Measurements from ENCODE around the gene TBC1D7. TPM values are rescaled to one million over a fixed set of nuclear protein-coding genes. Genes with fewer than 3 reads are reported as not detected.

Gene TBC1D7
- total RNA-seq, 6 donors from 2014 or later: 8.1 to 32.5 (median 14.3) TPM

DNA sequence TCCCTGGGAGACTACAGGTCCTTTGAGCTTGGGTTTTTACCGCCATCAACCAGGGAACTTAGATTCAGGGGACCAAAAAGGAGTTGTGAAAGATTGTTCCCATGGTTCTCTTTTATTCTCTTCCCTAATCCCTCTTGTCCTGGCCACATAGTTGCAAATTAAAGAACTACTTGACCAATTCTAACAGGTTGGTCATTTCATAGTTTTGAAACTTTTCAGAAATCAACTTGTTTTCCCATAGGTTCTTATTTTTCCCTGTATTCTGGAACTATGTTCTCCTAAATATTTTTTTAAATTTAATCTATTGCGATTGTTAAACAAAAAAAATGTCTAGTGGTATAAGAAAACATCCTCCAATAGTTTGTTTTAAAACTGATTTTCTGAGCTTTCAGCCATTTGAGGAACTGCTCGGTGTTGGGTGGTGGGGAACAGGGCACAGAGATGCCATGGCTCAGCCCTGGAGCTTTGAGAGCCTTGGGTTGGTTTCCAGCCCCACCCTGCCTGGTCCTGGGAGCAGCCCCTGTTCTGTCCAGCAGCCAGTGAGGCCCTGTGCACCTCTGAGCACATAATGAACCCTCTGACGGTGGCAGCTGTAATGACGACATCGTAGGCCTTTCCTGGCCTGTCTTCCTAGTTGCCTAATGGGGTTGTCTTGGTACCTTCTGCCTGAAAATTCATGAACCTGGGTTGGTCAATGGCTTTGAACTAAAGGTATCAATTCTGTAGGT, 53.5 kb downstream of the TBC1D7 start:
- peak overlapping the region in 3 of 4 donors; percentile 18 to 79 (median 22) for H3K27ac ChIP-seq
- peaks cover 2 to 30% (median 16%) of the 10 kb centered on the region in 4 donors for H3K36me3 ChIP-seq
- 67 to 83% methylated on average over 3 to 6 of the region's 6 CpGs for WGBS, 2 donors
- no peaks in the 10 kb centered on the region for H3K9me3 ChIP-seq
- H3K4me1 ChIP-seq: no peaks in the 10 kb centered on the region
- no peaks in the 10 kb centered on the region for H3K27me3 ChIP-seq
- no peak for ATAC-seq (ENCODE audit: low FRiP score in 2 of 2)
- TF ChIP-seq POLR2A (IDR thresholded peaks at IDR 0.05) (no peak), POLR2AphosphoS5 (IDR thresholded peaks at IDR 0.05) (no peak), CTCF (IDR thresholded peaks at IDR 0.05) (no peak), EP300 (IDR thresholded peaks at IDR 0.05) (no peak)
- DNase-seq: no peak
- H3K4me3 ChIP-seq: peak overlapping the region in 1 of 4 donors; percentile 36

- ATAC-seq (ENCODE audit: low FRiP score in 2 of 2) (peak in 1 of 2 donors; percentile 50), DNase-seq (peak; percentile 71 to 83)
- 57 to 78% methylated on average over 19 to 21 of the region's 21 CpGs for WGBS, 2 donors
- Histone ChIP-seq H3K27ac (peak overlapping the region in 3 of 4 donors; percentile 61 to 79 (median 65)), H3K4me3 (peak overlapping the region in 3 of 4 donors; percentile 17 to 36 (median 27)), H3K27me3 (no peaks in the 10 kb centered on the region), H3K9me3 (no peaks in the 10 kb centered on the region), H3K4me1 (peaks cover 0 to 7% (median 6%) of the 10 kb centered on the region in 4 donors), H3K36me3 (peaks cover 0 to 25% (median 11%) of the 10 kb centered on the region in 4 donors)
- TF ChIP-seq EP300 (IDR thresholded peaks at IDR 0.05) (no peak), CTCF (IDR thresholded peaks at IDR 0.05) (no peak), POLR2AphosphoS5 (IDR thresholded peaks at IDR 0.05) (peak in 1 of 2 donors; percentile 30), POLR2A (IDR thresholded peaks at IDR 0.05) (peak in 1 of 4 donors; percentile 49)
Measured at GRCh38 chr6:13273931-13274706, 54.2 kb downstream of the TBC1D7 start.

GRCh38 chr6:13273202-13273930, 55.0 kb downstream of the TBC1D7 start:
- Histone ChIP-seq H3K4me1 (peaks cover 0 to 10% (median 9%) of the 10 kb centered on the region in 4 donors), H3K4me3 (peak overlapping the region in 3 of 4 donors; percentile 17 to 36 (median 27)), H3K27ac (peak overlapping the region; percentile 32 to 79 (median 63)), H3K27me3 (no peaks in the 10 kb centered on the region), H3K36me3 (peaks cover 0 to 24% (median 9%) of the 10 kb centered on the region in 4 donors), H3K9me3 (no peaks in the 10 kb centered on the region)
- 55 to 73% methylated on average over 10 of the region's 10 CpGs for WGBS, 2 donors
- DNase-seq (no peak), ATAC-seq (ENCODE audit: low FRiP score in 2 of 2) (peak in 1 of 2 donors; percentile 5)
- TF ChIP-seq POLR2A (IDR thresholded peaks at IDR 0.05) (no peak), EP300 (IDR thresholded peaks at IDR 0.05) (no peak), POLR2AphosphoS5 (IDR thresholded peaks at IDR 0.05) (no peak), CTCF (IDR thresholded peaks at IDR 0.05) (no peak)

DNA sequence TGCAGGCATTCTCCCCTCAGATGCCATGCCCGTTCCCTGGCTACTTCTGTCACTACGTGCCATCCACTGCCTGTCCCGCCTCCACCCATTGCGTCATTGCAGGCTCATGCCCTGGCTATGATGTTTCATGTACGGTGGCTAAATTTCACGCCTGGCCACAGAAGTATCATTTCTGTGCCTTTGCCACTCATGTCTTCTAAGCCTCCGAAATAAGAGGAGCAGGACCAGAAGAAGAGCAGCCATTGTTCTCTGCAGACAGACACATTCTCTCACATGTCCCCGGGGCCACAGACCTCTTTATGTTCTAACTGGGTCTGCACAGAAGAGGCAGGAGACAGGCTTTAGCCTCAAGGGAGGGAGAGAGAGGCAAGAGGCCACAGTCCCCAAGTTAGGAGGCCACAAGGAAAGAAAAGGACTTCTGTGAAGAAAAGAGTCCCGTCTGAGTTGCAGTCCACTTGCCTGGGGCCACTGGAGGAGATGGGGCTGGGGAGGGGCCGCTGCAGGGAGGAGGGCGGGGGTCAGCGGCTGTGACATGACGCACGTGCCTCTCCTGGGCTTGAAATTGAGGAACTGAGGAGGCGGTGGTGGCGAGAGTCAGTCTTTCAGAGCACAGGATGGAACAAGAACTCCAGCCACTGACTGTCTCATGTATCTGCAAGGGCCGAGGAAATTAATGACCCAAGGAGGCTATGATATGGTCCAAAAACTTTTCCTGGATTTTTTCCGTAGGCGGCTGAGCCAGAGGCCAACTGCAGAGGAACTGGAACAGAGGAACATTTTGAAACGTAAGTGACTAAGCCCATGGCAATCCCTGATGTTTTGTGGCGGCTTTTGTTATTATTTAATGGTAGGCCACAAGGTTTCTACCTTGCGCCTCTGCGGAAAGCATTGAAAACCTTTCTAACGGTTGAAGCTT, 55.9 kb downstream of the TBC1D7 start:
- DNase-seq: peak; percentile 79 to 82
- Histone ChIP-seq H3K27me3 (no peaks in the 10 kb centered on the region), H3K4me1 (peaks cover 0 to 10% (median 9%) of the 10 kb centered on the region in 4 donors), H3K4me3 (peak overlapping the region in 3 of 4 donors; percentile 17 to 36 (median 27)), H3K9me3 (no peaks in the 10 kb centered on the region), H3K36me3 (peaks cover 0 to 14% (median 5%) of the 10 kb centered on the region in 4 donors), H3K27ac (peak overlapping the region; percentile 32 to 79 (median 63))
- TF ChIP-seq POLR2AphosphoS5 (IDR thresholded peaks at IDR 0.05) (peak; percentile 29 to 43), POLR2A (IDR thresholded peaks at IDR 0.05) (peak in 1 of 4 donors; percentile 69), CTCF (IDR thresholded peaks at IDR 0.05) (no peak)
- ATAC-seq (ENCODE audit: low FRiP score in 2 of 2): peak; percentile 83 to 88
- WGBS, 2 donors: 66 to 82% methylated on average over 24 of the region's 24 CpGs

Data from upper lobe of left lung (tissue), 6 donors.